HFF-Myc (cell line): ENCODE results near the gene CNNM4.

Experiments used
- DNase-seq: peaks from one replicate; pipeline ENCODE4 v3.0.0-alpha.2; 2011; ENCODE audit warnings: low read depth; ENCODE audit errors: extremely low read depth
- H3K4me3 ChIP-seq: replicated peaks from 2 replicates; pipeline ENCODE4 v1.5.1; 2011; ENCODE audit warnings: low read depth, mild to moderate bottlenecking, control low read depth, low read length
- CTCF ChIP-seq: IDR thresholded peaks from 2 replicates; pipeline ENCODE4 v1.5.1; 2012; ENCODE audit warnings: mild to moderate bottlenecking, low read depth, low read length, control low read depth; ENCODE audit errors: missing control alignments

CNNM4 gene

GRCh38 chr2:96739076-96739632 is 21.5 kb upstream of the CNNM4 start:
- no peak for TF ChIP-seq CTCF
- no peak for DNase-seq

GRCh38 chr2:96739633-96740428 is 20.9 kb upstream of the CNNM4 start, which contains the start of gene LMAN2L:
Gene LMAN2L, minus strand, starts transcription at chr2:96740064. Its CDS starts 24 bp downstream, at chr2:96740040.
- peak; percentile 90 for DNase-seq
- peak within 1 kb of the TSS; percentile 68 for H3K4me3 ChIP-seq
- no peak for TF ChIP-seq CTCF

More at GRCh38 chr2:96739076-96739632, 21.5 kb upstream of the CNNM4 start:
- peak overlapping the region; percentile 68 for H3K4me3 ChIP-seq

- TF ChIP-seq CTCF, result no peak
- no peak overlapping the region for H3K4me3 ChIP-seq
- DNase-seq, result no peak
These were observed 13.6 kb upstream of the CNNM4 start for GRCh38 chr2:96747061-96747617.

- H3K4me3 ChIP-seq, result no peak overlapping the region
- no peak for DNase-seq
- TF ChIP-seq CTCF, result no peak
These were observed 8.9 kb upstream of the CNNM4 start for GRCh38 chr2:96751800-96752199.

GRCh38 chr2:96753661-96754282 is 6.9 kb upstream of the CNNM4 start:
- H3K4me3 ChIP-seq, result no peak overlapping the region
- DNase-seq, result no peak
- TF ChIP-seq CTCF, result no peak

GRCh38 chr2:96754317-96754716 is 6.4 kb upstream of the CNNM4 start:
- H3K4me3 ChIP-seq, result no peak overlapping the region
- no peak for TF ChIP-seq CTCF
- no peak for DNase-seq
